ENCODE results near the gene TMEM37. TPM values are rescaled to one million over a fixed set of nuclear protein-coding genes. Genes with fewer than 3 reads are reported as not detected.

Gene TMEM37
- total RNA-seq, 1 experiment from 2014 or later: 9.6 TPM

- CTCF ChIA-PET: no interaction called here
- POLR2A ChIA-PET: interaction anchor here (0.6 kb wide), 1 partner anchor 155 kb away, joined by 3 read pairs; no protein-coding TSS in a partner anchor
- no peak overlapping the region for H3K4me3 Mint-ChIP-seq
- TF ChIP-seq MYBL2 (CRISPR knock-in tag; IDR thresholded peaks at IDR 0.05): no peak
- no peak for TF ChIP-seq NR1H2 (CRISPR knock-in tag; IDR thresholded peaks at IDR 0.05)
- no peak for TF ChIP-seq NFE2L1 (CRISPR knock-in tag; IDR thresholded peaks at IDR 0.05)
- no peak for TF ChIP-seq ELF4 (CRISPR knock-in tag; IDR thresholded peaks at IDR 0.05; ENCODE audit: low read depth)
- TF ChIP-seq OVOL2 (CRISPR knock-in tag; IDR thresholded peaks at IDR 0.05; ENCODE audit: borderline replicate concordance): no peak
- no peak for TF ChIP-seq EMX1 (CRISPR knock-in tag; IDR thresholded peaks at IDR 0.05)
- TF ChIP-seq USF2 (CRISPR knock-in tag; IDR thresholded peaks at IDR 0.05): no peak
- no peak for TF ChIP-seq HMGA2 (CRISPR knock-in tag; IDR thresholded peaks at IDR 0.05)
- no peak for TF ChIP-seq NFYB (CRISPR knock-in tag; conservative IDR thresholded peaks at IDR 0.05; ENCODE audit: low read depth)
- TF ChIP-seq FOXJ3 (CRISPR knock-in tag; IDR thresholded peaks at IDR 0.05; ENCODE audit: borderline replicate concordance): no peak
- TF ChIP-seq ZMAT4 (CRISPR knock-in tag; IDR thresholded peaks at IDR 0.05): no peak
- no peaks in the 10 kb centered on the region for H3K36me3 Mint-ChIP-seq
- H3K27ac Mint-ChIP-seq: no peak overlapping the region
- no peak for ATAC-seq
- H3K4me1 Mint-ChIP-seq: peaks cover 17% of the 10 kb centered on the region
- no peak for DNase-seq (ENCODE audit: low spot score)
- no peaks in the 10 kb centered on the region for H3K9me3 Mint-ChIP-seq
- H3K27me3 Mint-ChIP-seq (ENCODE audit: low read depth): no peaks in the 10 kb centered on the region
Measured at GRCh38 chr2:119383410-119384140, 48.1 kb upstream of the TMEM37 start.

- H3K27ac Mint-ChIP-seq: no peak overlapping the region
- no peaks in the 10 kb centered on the region for H3K27me3 Mint-ChIP-seq (ENCODE audit: low read depth)
- no peak for ATAC-seq
- no peaks in the 10 kb centered on the region for H3K36me3 Mint-ChIP-seq
- CTCF ChIA-PET: interaction anchor here (0.7 kb wide), 2 partner anchors 87 to 507 kb away, joined by 3 read pairs; no protein-coding TSS in a partner anchor
- H3K4me1 Mint-ChIP-seq: peaks cover 23% of the 10 kb centered on the region
- no peak overlapping the region for H3K4me3 Mint-ChIP-seq
- no peaks in the 10 kb centered on the region for H3K9me3 Mint-ChIP-seq
- DNase-seq (ENCODE audit: low spot score): no peak
- POLR2A ChIA-PET: no interaction called here
- TF ChIP-seq AR (CRISPR knock-in tag; IDR thresholded peaks at IDR 0.05): no peak
- TF ChIP-seq ATF1 (CRISPR knock-in tag; IDR thresholded peaks at IDR 0.05): no peak
- no peak for TF ChIP-seq AFF4 (CRISPR knock-in tag; IDR thresholded peaks at IDR 0.05; ENCODE audit: borderline replicate concordance)
- no peak for TF ChIP-seq RORB (CRISPR knock-in tag; IDR thresholded peaks at IDR 0.05)
- no peak for TF ChIP-seq ZNF671 (CRISPR knock-in tag; IDR thresholded peaks at IDR 0.05)
- TF ChIP-seq FOXJ3 (CRISPR knock-in tag; IDR thresholded peaks at IDR 0.05; ENCODE audit: borderline replicate concordance): no peak
- TF ChIP-seq SMAD3 (CRISPR knock-in tag; IDR thresholded peaks at IDR 0.05; ENCODE audit: borderline replicate concordance): no peak
- TF ChIP-seq ZNF232 (CRISPR knock-in tag; IDR thresholded peaks at IDR 0.05): no peak
- no peak for TF ChIP-seq ZNF416 (CRISPR knock-in tag; IDR thresholded peaks at IDR 0.05)
- TF ChIP-seq CBFB (CRISPR knock-in tag; IDR thresholded peaks at IDR 0.05; ENCODE audit: low read depth): no peak
- TF ChIP-seq NFATC4 (CRISPR knock-in tag; IDR thresholded peaks at IDR 0.05): no peak
- TF ChIP-seq PRRX2 (CRISPR knock-in tag; IDR thresholded peaks at IDR 0.05): no peak
- no peak for TF ChIP-seq FOXK1 (CRISPR knock-in tag; IDR thresholded peaks at IDR 0.05)
- TF ChIP-seq FOXP1 (CRISPR knock-in tag; IDR thresholded peaks at IDR 0.05; ENCODE audit: borderline replicate concordance): no peak
- no peak for TF ChIP-seq E2F1 (CRISPR knock-in tag; IDR thresholded peaks at IDR 0.05)
- no peak for TF ChIP-seq ZNF425 (CRISPR knock-in tag; conservative IDR thresholded peaks at IDR 0.05)
Measured at GRCh38 chr2:119384971-119385370, 46.7 kb upstream of the TMEM37 start.

All from WTC11 (cell line).